ENCODE results near the gene JAK3.

Gene JAK3

DNA sequence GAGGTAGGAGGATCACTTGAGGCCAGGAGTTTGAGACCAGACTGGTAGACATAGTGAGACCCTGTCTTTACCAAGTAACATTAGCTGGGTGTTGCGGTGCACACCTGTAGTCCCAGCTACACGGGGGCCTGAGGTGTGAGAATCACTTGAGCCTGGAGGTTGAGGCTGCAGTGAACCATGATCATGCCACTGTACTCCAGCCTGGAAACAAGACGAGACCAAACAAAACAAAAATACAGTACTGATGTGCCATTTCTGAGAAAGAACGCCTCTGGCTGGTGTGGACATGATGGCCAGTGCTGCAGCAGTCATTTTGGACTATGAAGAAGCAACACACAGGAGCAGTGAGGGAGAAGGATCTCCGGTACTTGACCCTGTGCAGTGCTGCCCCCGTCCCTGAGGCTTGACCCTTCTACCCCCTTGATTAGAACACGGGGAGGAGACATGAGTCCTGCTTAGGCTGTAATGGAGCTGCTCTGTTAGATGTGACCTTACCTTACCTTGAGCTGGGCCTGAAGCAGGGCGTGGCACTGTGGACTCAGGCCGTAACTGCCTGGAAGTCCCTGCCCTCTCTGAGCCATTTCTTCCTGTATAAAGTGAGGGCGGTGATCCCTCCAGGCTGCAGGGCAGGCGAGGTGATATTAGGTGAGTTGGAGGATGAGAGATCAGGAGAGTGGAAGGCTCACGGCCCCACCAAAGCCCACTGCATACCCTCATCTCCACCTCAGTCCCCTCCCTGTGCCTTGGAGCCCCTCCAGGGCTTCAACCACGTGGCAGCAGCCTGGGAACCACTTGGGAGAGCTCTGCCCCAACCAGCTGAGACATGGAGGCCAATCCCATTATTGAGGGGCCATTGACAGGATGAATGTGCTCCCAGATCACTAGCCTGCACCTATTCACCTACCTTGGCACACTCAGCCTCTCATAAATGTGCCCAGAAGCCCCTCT lies 17.9 kb upstream of the JAK3 start:
- Histone ChIP-seq H3K9me3 (ENCODE audit: control insufficient read depth, low read length) (no peaks in the 10 kb centered on the region), H3K27me3 (ENCODE audit: control insufficient read depth, insufficient read depth, low read length, poor library complexity, severe bottlenecking) (peaks cover 3% of the 10 kb centered on the region), H3K4me3 (ENCODE audit: insufficient read depth, low read depth, low read length) (no peak overlapping the region), H3K4me1 (ENCODE audit: control insufficient read depth, insufficient read depth, low read length) (peaks cover 8% of the 10 kb centered on the region), H3K27ac (ENCODE audit: insufficient read depth, low read depth, low read length, poor library complexity, severe bottlenecking) (no peak overlapping the region), H3K36me3 (ENCODE audit: control insufficient read depth, insufficient read depth, low read length) (peaks cover 31% of the 10 kb centered on the region)
- WGBS, 2 experiments: 82 to 85% methylated on average over 13 of the region's 13 CpGs

DNA sequence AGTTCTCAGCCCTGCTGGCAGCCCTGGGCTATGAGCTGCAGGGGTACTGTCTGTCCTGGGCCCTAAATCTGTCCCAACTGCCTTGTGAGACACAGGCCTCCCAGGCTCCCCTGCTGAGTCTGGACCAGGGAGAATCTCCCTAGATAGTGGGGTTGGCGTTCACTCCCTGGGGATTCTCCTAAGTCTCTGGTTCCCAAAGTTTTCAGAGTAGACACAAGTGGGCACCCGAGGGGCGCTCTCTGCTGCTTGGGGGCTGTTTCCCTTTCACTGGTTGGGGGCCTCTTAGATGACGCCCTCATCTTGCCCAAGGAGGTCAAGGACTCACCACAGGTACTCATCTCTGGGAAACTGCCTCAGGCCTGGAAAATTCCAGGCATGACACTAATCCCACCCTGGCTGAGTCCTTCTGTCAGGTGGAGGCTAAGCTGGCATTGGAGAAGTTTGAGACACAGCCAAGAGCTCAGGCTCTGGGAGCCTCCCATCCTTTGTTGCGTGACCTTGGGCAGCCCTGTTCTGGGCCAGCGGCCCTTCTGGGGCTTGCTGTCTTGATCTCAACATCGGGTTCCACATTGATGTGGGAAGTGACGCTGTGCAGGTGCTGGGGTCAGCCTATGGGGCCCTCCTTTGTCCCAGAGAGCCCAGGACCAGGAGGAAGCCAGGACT lies 15.9 kb upstream of the JAK3 start:
- Histone ChIP-seq H3K4me1 (ENCODE audit: control insufficient read depth, insufficient read depth, low read length) (peaks cover 8% of the 10 kb centered on the region), H3K27ac (ENCODE audit: insufficient read depth, low read depth, low read length, poor library complexity, severe bottlenecking) (no peak overlapping the region), H3K9me3 (ENCODE audit: control insufficient read depth, low read length) (no peaks in the 10 kb centered on the region), H3K36me3 (ENCODE audit: control insufficient read depth, insufficient read depth, low read length) (peaks cover 31% of the 10 kb centered on the region), H3K4me3 (ENCODE audit: insufficient read depth, low read depth, low read length) (no peak overlapping the region), H3K27me3 (ENCODE audit: control insufficient read depth, insufficient read depth, low read length, poor library complexity, severe bottlenecking) (no peaks in the 10 kb centered on the region)
- 95 to 96% methylated on average over 8 of the region's 8 CpGs for WGBS, 2 experiments

DNA sequence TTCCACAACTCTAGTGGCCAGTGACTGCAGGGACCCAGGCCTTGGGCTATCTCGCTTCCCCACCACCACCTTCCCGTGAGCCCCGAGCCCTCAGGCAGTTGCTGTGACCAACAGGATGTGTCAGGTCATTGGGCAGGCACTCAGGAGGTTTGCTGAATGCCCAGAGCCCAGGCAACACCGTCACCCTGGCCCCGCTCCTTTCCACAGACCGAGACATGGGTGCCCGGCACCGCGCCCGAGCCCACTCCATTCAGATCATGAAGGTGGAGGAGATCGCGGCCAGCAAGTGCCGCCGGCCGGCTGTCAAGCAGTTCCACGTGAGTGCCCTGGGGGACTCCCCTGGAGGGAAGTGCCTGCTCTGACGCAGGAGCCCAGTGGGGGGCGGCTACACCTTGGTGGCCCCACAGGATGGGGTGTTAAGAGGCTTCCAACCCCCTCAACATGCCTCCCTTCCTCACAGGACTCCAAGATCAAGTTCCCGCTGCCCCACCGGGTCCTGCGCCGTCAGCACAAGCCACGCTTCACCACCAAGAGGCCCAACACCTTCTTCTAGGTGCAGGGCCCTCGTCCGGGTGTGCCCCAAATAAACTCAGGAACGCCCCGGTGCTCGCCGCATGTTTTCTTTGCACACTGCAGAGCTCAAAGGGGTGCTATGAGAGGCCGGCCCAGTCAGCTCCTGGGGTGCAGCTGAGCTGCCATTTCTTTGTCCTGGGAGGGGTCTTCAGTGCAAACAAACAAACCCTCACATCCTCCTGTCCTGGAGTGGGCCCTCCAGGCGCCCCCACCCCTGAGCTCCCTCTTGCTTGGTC lies 15.1 kb upstream of the JAK3 start:
- Histone ChIP-seq H3K27me3 (ENCODE audit: control insufficient read depth, insufficient read depth, low read length, poor library complexity, severe bottlenecking) (no peaks in the 10 kb centered on the region), H3K27ac (ENCODE audit: insufficient read depth, low read depth, low read length, poor library complexity, severe bottlenecking) (no peak overlapping the region), H3K4me1 (ENCODE audit: control insufficient read depth, insufficient read depth, low read length) (peaks cover 8% of the 10 kb centered on the region), H3K36me3 (ENCODE audit: control insufficient read depth, insufficient read depth, low read length) (peaks cover 31% of the 10 kb centered on the region), H3K4me3 (ENCODE audit: insufficient read depth, low read depth, low read length) (no peak overlapping the region), H3K9me3 (ENCODE audit: control insufficient read depth, low read length) (no peaks in the 10 kb centered on the region)
- WGBS, 2 experiments: 93 to 94% methylated on average over 31 of the region's 31 CpGs

DNA sequence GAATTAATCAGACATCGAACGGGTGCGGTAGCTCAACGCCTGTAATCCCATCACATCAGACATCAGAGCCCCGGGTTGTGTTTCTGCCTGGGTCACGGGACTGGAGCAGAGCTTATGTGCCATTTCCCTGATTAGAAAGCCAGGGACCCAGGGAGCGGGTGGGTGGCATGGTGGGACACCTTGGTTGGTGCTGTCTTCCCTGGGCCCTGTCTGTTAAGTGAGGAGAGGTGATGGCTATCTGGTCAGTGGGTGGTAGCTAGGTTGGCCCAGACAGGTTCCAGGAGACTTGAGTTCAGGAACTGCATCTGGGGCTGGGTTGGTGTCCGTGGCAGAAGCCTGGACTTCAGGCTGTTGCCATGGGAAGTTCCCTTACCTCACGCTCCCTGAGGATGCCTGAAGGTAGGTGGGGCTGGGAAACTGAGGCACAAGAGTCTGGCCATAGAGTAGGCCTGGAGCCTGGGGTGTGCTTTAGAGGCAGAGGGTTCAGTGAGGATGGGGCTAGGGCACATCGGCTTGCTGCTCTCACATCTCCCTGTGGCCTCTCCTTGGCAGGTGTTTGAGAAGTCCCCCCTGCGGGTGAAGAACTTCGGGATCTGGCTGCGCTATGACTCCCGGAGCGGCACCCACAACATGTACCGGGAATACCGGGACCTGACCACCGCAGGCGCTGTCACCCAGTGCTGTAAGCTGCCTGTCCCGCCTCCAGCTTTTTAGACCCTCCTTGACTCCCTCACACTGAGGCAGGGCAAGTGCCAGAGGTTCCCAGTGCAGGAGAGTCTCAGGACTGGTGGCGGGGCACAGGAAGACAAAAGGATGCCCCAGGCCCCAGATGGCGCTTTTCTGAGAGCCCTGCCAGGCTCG lies 14.0 kb upstream of the JAK3 start:
- Histone ChIP-seq H3K9me3 (ENCODE audit: control insufficient read depth, low read length) (no peaks in the 10 kb centered on the region), H3K27ac (ENCODE audit: insufficient read depth, low read depth, low read length, poor library complexity, severe bottlenecking) (no peak overlapping the region), H3K4me3 (ENCODE audit: insufficient read depth, low read depth, low read length) (peak overlapping the region; percentile 86), H3K36me3 (ENCODE audit: control insufficient read depth, insufficient read depth, low read length) (peaks cover 31% of the 10 kb centered on the region), H3K27me3 (ENCODE audit: control insufficient read depth, insufficient read depth, low read length, poor library complexity, severe bottlenecking) (no peaks in the 10 kb centered on the region), H3K4me1 (ENCODE audit: control insufficient read depth, insufficient read depth, low read length) (peaks cover 8% of the 10 kb centered on the region)
- WGBS, 2 experiments: 92 to 94% methylated on average over 23 of the region's 23 CpGs

DNA sequence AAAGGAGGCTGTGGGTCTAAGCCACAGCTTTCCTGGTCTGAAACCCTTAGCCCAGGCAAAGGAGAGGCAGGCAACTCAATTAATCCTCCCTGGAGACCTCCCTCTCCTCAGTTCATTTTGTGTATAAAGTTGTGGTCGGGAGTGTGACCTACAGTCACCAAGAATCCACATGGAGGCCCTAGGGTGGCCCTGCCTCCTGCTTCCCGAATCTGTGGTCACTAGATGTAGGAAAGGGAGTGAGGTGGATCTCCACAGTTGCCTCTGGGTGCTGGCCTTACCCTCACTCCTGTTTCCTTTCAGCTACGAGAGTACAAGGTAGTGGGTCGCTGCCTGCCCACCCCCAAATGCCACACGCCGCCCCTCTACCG lies 13.2 kb upstream of the JAK3 start:
- WGBS, 2 experiments: 64 to 70% methylated on average over 4 to 6 of the region's 7 CpGs
- H3K9me3 ChIP-seq (ENCODE audit: control insufficient read depth, low read length): no peaks in the 10 kb centered on the region
- peaks cover 31% of the 10 kb centered on the region for H3K36me3 ChIP-seq (ENCODE audit: control insufficient read depth, insufficient read depth, low read length)
- no peaks in the 10 kb centered on the region for H3K27me3 ChIP-seq (ENCODE audit: control insufficient read depth, insufficient read depth, low read length, poor library complexity, severe bottlenecking)
- H3K4me3 ChIP-seq (ENCODE audit: insufficient read depth, low read depth, low read length): peak overlapping the region; percentile 86
- peaks cover 8% of the 10 kb centered on the region for H3K4me1 ChIP-seq (ENCODE audit: control insufficient read depth, insufficient read depth, low read length)
- no peak overlapping the region for H3K27ac ChIP-seq (ENCODE audit: insufficient read depth, low read depth, low read length, poor library complexity, severe bottlenecking)

DNA sequence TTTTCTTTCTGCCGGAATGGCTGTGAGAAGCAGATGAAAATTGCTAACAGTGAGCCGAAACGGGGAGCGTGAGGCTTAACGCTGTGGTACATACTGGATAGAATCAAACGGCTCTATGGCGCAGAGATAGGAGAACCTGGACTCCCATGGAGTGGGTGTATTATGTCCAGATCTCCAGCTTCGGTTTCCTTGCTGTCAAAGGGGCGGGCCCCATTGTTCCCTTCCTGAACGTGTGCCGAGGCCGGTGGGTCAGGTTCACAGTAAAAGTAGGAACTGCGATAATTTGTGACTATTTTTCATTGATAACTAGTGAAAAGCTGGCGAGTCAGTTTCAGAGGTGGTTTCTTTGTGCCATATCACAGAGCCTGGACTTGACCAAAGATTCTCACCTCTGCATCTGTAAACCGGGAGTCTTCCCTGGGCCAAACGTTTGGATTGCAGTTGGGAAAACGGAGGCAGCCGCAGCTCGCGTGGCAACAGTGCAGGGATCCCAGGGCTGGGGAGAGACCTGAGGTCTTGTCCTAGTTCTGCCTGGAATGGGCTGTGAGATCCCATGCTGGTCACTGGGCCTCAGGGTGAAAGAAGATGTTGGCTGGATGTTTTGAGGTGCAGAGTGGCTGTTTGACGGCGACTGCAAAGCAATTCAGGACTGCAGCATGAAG lies 12.7 kb upstream of the JAK3 start:
- no peaks in the 10 kb centered on the region for H3K9me3 ChIP-seq (ENCODE audit: control insufficient read depth, low read length)
- 2% methylated on average over 22 of the region's 22 CpGs for WGBS, 2 experiments
- H3K36me3 ChIP-seq (ENCODE audit: control insufficient read depth, insufficient read depth, low read length): peaks cover 31% of the 10 kb centered on the region
- peak overlapping the region; percentile 86 for H3K4me3 ChIP-seq (ENCODE audit: insufficient read depth, low read depth, low read length)
- peaks cover under 1% of the 10 kb centered on the region for H3K27me3 ChIP-seq (ENCODE audit: control insufficient read depth, insufficient read depth, low read length, poor library complexity, severe bottlenecking)
- peaks cover 8% of the 10 kb centered on the region for H3K4me1 ChIP-seq (ENCODE audit: control insufficient read depth, insufficient read depth, low read length)
- H3K27ac ChIP-seq (ENCODE audit: insufficient read depth, low read depth, low read length, poor library complexity, severe bottlenecking): no peak overlapping the region

DNA sequence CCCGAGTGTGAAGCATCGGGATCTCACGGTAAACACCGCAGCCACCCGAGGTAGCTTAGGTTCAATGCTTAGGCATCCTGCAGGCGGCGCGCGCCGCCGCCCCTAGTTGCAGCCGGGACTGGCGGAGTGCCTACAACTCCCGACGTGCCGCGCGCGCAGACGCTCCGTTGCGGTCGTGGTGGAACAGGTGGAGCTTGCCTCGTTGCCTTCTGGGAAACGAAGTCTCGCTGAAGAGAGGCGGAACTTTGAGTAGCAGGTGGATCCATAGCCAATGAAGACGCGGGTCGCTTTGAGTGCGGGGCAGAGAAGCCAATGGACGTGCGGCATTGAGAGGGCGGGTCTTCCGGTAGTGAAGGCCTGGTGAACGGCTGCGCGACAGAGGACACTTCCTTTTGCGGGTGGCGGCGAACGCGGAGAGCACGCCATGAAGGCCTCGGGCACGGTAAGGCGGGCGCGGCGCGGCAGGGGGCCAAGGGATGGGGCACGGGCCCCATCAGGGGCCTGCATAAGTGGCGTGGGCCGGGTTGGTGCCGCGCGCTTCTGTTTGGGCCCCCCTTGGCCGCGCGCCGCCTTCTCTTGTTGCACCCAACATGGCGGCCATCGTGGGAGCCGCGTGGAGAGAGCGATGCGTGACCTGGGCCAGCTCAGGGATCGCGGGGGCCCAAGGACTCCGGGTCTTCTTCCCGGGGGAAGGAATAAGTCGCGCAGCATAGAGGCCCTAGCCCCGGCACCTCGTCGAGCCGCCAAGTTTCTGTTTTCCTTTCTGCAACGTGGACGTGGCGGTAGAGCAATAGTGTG lies 11.9 kb upstream of the JAK3 start, which contains the start of gene RPL18A:
Gene RPL18A, plus strand, starts transcription at position 378 of the 798 bp plus-strand sequence. Its CDS starts 47 bp downstream, at position 425.
- no peak within 1 kb of the TSS for H3K27ac ChIP-seq (ENCODE audit: insufficient read depth, low read depth, low read length, poor library complexity, severe bottlenecking)
- WGBS, 2 experiments: 1% methylated on average over 80 of the region's 80 CpGs
- peaks cover 30% of the 10 kb centered on the region for H3K36me3 ChIP-seq (ENCODE audit: control insufficient read depth, insufficient read depth, low read length)
- H3K27me3 ChIP-seq (ENCODE audit: control insufficient read depth, insufficient read depth, low read length, poor library complexity, severe bottlenecking): peaks cover 5% of the 10 kb centered on the region
- H3K9me3 ChIP-seq (ENCODE audit: control insufficient read depth, low read length): no peaks in the 10 kb centered on the region
- peaks cover 8% of the 10 kb centered on the region for H3K4me1 ChIP-seq (ENCODE audit: control insufficient read depth, insufficient read depth, low read length)
- H3K4me3 ChIP-seq (ENCODE audit: insufficient read depth, low read depth, low read length): peak within 1 kb of the TSS; percentile 86

DNA sequence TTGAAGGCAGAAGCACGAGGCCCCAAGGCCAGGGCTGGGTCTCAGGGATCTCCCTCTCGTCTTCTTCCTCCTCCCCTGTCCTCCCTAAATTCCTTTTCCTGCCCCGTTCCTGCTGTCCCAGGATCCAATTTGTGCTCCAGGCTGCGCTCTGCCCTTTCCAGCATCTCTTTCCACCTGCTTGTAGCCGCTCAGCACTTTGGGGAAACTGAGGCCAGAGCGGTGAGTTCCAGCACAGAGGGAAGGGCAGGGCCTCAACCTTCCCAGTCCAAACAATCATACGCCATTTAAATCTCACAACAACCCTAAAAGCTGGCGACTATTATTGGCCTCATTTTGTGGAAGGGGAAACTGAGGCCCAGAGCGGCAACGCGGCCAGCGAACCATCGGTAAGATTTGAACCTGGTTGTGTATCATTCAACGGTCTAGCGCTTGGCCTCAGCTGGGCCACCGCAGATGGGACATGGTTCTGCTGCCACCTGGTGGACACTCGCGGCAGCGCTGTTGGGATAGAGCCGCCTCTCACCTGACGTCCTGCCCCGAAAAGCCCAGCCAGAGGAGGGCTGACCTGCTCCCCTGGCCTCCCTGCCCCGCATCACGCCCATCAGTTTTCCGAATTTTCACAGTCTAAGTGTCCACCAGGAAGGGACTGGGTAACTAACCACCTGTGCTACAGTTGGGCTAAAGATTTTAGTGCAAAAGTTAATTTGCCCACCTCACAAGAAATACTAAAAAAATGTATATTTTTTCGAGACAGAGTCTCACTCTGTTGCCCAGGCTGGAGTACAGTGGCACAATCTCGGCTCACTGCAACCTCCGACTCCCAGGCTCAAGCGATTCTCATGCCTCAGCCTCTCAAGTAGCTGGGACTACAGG lies 7.7 kb upstream of the JAK3 start:
- Histone ChIP-seq H3K4me1 (ENCODE audit: control insufficient read depth, insufficient read depth, low read length) (no peaks in the 10 kb centered on the region), H3K36me3 (ENCODE audit: control insufficient read depth, insufficient read depth, low read length) (no peaks in the 10 kb centered on the region), H3K9me3 (ENCODE audit: control insufficient read depth, low read length) (no peaks in the 10 kb centered on the region), H3K4me3 (ENCODE audit: insufficient read depth, low read depth, low read length) (no peak overlapping the region), H3K27me3 (ENCODE audit: control insufficient read depth, insufficient read depth, low read length, poor library complexity, severe bottlenecking) (peaks cover 5% of the 10 kb centered on the region), H3K27ac (ENCODE audit: insufficient read depth, low read depth, low read length, poor library complexity, severe bottlenecking) (no peak overlapping the region)
- 26 to 27% methylated on average over 29 of the region's 29 CpGs for WGBS, 2 experiments

Measured in ectodermal cell (in vitro differentiated cells).